BLaER1 (cell line): ENCODE results near the gene RECK.
A peak's percentile ranks its signal among the peaks of the same experiment; 100 is the strongest.

Experiments
- H3K27ac ChIP-seq: shearing (Covaris generic); formaldehyde crosslinking; 2 replicates; pipeline ENCODE4 v1.8.1; 2022
- H3K27me3 ChIP-seq: shearing (Covaris generic); formaldehyde crosslinking; 2 replicates; pipeline ENCODE4 v1.8.1; 2022
- H3K36me3 ChIP-seq: shearing (Covaris generic); formaldehyde crosslinking; 2 replicates; pipeline ENCODE4 v1.8.1; 2022
- H3K4me1 ChIP-seq: shearing (Covaris generic); formaldehyde crosslinking; 2 replicates; pipeline ENCODE4 v1.8.1; 2022
- H3K4me2 ChIP-seq: shearing (Covaris generic); formaldehyde crosslinking; 2 replicates; pipeline ENCODE4 v1.8.1; 2022
- H3K4me3 ChIP-seq: shearing (Covaris generic); formaldehyde crosslinking; 2 replicates; pipeline ENCODE4 v1.8.1; 2022
- H3K9ac ChIP-seq: shearing (Covaris generic); formaldehyde crosslinking; 2 replicates; pipeline ENCODE4 v1.8.1; 2022
- H3K9me3 ChIP-seq: shearing (Covaris generic); formaldehyde crosslinking; 2 replicates; pipeline ENCODE4 v1.8.1; 2022
- H4K20me1 ChIP-seq: shearing (Covaris generic); formaldehyde crosslinking; 2 replicates; pipeline ENCODE4 v1.8.1; 2022
- Cebpa-rat ChIP-seq: shearing (Covaris generic); IDR thresholded peaks from 2 replicates; pipeline ENCODE4 v1.8.1; 2022

Gene RECK

DNA sequence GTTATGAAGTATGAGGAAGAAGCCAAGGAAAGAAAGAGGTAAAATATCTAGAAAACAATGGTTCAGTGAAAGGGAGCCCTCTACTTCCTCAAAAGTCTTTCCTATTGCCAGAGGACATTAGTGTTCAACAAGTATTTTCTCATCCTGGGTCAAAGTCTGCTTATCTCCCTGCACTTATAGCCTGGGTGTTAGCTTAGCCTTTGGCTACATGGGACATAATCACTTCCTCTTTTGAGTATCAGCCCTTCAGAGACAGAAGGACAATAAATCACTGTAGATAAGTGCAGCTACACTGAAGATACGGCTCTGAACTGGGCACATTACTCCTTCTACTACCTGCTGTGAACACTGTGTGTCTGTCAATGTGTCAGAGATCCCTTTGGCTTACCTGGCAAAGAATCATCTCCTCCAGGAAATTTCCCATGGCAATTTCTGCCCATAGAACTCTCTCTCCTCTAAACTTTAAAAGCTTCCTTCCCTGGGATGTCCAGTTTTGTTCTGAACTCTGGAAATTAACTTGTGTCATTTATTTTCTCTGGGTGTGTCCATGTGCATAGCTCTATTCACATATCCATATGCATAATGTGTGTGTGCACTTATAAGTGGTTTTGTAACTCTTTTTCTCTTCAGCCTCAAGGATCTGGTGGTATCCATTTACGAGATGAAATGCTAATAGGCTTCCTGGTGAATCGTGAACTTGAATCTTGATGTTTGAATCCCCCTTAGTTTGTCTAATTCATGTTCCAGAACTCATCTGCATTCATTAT lies 30.0 kb upstream of the RECK start:
- Histone ChIP-seq H3K36me3 (no peaks in the 10 kb centered on the region), H3K4me2 (peak overlapping the region; percentile 33), H3K27ac (no peak overlapping the region), H3K27me3 (no peaks in the 10 kb centered on the region), H4K20me1 (no peaks in the 10 kb centered on the region), H3K4me1 (peaks cover 14% of the 10 kb centered on the region), H3K9ac (no peak overlapping the region), H3K4me3 (no peak overlapping the region), H3K9me3 (peaks cover 11% of the 10 kb centered on the region)
- TF ChIP-seq Cebpa-rat, result no peak

GRCh38 chr9:36007316-36007708 lies 29.4 kb upstream of the RECK start:
- Histone ChIP-seq H3K4me1 (peaks cover 14% of the 10 kb centered on the region), H3K9me3 (peaks cover 11% of the 10 kb centered on the region), H3K27ac (no peak overlapping the region), H3K27me3 (no peaks in the 10 kb centered on the region), H3K36me3 (no peaks in the 10 kb centered on the region), H3K4me2 (peak overlapping the region; percentile 33), H4K20me1 (no peaks in the 10 kb centered on the region), H3K4me3 (no peak overlapping the region), H3K9ac (no peak overlapping the region)
- TF ChIP-seq Cebpa-rat, result no peak

DNA sequence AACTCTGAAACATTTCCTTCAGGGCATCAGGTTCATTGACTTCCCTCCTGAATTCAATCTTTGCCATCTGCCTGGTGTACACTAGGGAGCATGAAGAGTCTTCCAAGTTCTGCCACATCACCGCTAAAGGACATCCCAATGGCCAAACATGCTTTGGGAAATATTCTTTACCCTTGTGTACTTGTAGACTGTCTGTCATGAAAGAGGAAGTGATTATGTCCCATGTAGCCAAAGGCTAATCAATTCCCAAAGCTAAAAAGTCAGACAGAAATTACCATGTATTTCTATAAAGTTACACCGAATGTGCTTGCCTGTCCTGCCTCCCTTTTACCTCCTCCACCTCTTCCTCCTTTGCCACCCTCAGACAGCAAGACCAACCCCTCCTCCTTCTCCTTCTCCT lies 28.9 kb upstream of the RECK start:
- Histone ChIP-seq H3K27me3 (no peaks in the 10 kb centered on the region), H3K4me1 (peaks cover 14% of the 10 kb centered on the region), H4K20me1 (no peaks in the 10 kb centered on the region), H3K4me2 (peak overlapping the region; percentile 33), H3K9me3 (peaks cover 11% of the 10 kb centered on the region), H3K4me3 (no peak overlapping the region), H3K9ac (no peak overlapping the region), H3K36me3 (no peaks in the 10 kb centered on the region), H3K27ac (no peak overlapping the region)
- no peak for TF ChIP-seq Cebpa-rat

- Histone ChIP-seq H3K4me3 (no peak overlapping the region), H4K20me1 (no peaks in the 10 kb centered on the region)
Measured at GRCh38 chr9:36008774-36009300, 27.9 kb upstream of the RECK start.

GRCh38 chr9:36011379-36011778 lies 25.3 kb upstream of the RECK start:
- Histone ChIP-seq H3K4me3 (no peak overlapping the region), H3K4me1 (peaks cover 18% of the 10 kb centered on the region), H3K27ac (no peak overlapping the region), H3K36me3 (no peaks in the 10 kb centered on the region), H4K20me1 (no peaks in the 10 kb centered on the region), H3K4me2 (no peak overlapping the region), H3K9ac (no peak overlapping the region), H3K9me3 (peaks cover 17% of the 10 kb centered on the region), H3K27me3 (no peaks in the 10 kb centered on the region)
- TF ChIP-seq Cebpa-rat, result no peak

More at GRCh38 chr9:36008774-36009300, 27.9 kb upstream of the RECK start:
- no peak for TF ChIP-seq Cebpa-rat
- Histone ChIP-seq H3K9me3 (peaks cover 16% of the 10 kb centered on the region), H3K36me3 (no peaks in the 10 kb centered on the region), H3K4me2 (no peak overlapping the region), H3K27ac (no peak overlapping the region), H3K27me3 (no peaks in the 10 kb centered on the region), H3K4me1 (peaks cover 14% of the 10 kb centered on the region), H3K9ac (no peak overlapping the region)

GRCh38 chr9:36017278-36017677 lies 19.4 kb upstream of the RECK start:
- H3K4me3 ChIP-seq, result no peak overlapping the region
- no peaks in the 10 kb centered on the region for H3K27me3 ChIP-seq
- no peak overlapping the region for H3K9ac ChIP-seq
- H3K36me3 ChIP-seq, result no peaks in the 10 kb centered on the region
- no peaks in the 10 kb centered on the region for H4K20me1 ChIP-seq
- H3K4me2 ChIP-seq, result no peak overlapping the region
- peaks cover 15% of the 10 kb centered on the region for H3K9me3 ChIP-seq
- TF ChIP-seq Cebpa-rat, result no peak
- H3K4me1 ChIP-seq, result 0 out of 2 replicates have a peak, but pooled peaks cover 4% of the 10 kb centered on the region
- H3K27ac ChIP-seq, result no peak overlapping the region

GRCh38 chr9:36018129-36018528 lies 18.6 kb upstream of the RECK start:
- Histone ChIP-seq H3K4me2 (no peak overlapping the region), H3K27me3 (no peaks in the 10 kb centered on the region), H3K9me3 (peaks cover 15% of the 10 kb centered on the region), H3K4me3 (no peak overlapping the region), H3K4me1 (0 out of 2 replicates have a peak, but pooled peaks cover 4% of the 10 kb centered on the region), H3K36me3 (no peaks in the 10 kb centered on the region), H3K9ac (no peak overlapping the region), H3K27ac (no peak overlapping the region), H4K20me1 (no peaks in the 10 kb centered on the region)
- TF ChIP-seq Cebpa-rat, result no peak

GRCh38 chr9:36018891-36019720 lies 17.6 kb upstream of the RECK start:
- no peaks in the 10 kb centered on the region for H4K20me1 ChIP-seq
- TF ChIP-seq Cebpa-rat, result no peak
- no peaks in the 10 kb centered on the region for H3K36me3 ChIP-seq
- H3K27ac ChIP-seq, result no peak overlapping the region
- H3K4me1 ChIP-seq, result 0 out of 2 replicates have a peak, but pooled peaks cover 4% of the 10 kb centered on the region
- no peak overlapping the region for H3K4me2 ChIP-seq
- no peak overlapping the region for H3K9ac ChIP-seq
- peaks cover 9% of the 10 kb centered on the region for H3K9me3 ChIP-seq
- H3K4me3 ChIP-seq, result no peak overlapping the region
- H3K27me3 ChIP-seq, result no peaks in the 10 kb centered on the region

GRCh38 chr9:36021968-36022367 lies 14.7 kb upstream of the RECK start:
- Histone ChIP-seq H3K4me2 (no peak overlapping the region), H3K27me3 (no peaks in the 10 kb centered on the region), H3K27ac (no peak overlapping the region), H3K4me3 (no peak overlapping the region), H4K20me1 (no peaks in the 10 kb centered on the region), H3K9ac (no peak overlapping the region), H3K36me3 (no peaks in the 10 kb centered on the region), H3K4me1 (no peaks in the 10 kb centered on the region), H3K9me3 (no peaks in the 10 kb centered on the region)
- TF ChIP-seq Cebpa-rat, result no peak
